GM21786 (cell line): ENCODE results near the gene ONECUT2.
"Not testable (repeated sequence)": the region's sequence is repeated elsewhere in the genome, so short reads cannot be mapped to it uniquely, and the experiment has no call there.

Experiments
- ATAC-seq: cut with Tn5 transposase; IDR thresholded peaks from one replicate; pipeline ENCODE4 v1.9.1; 2021; ENCODE audit not compliant: unreplicated experiment

The ONECUT2 gene

GRCh38 chr18:57445488-57446319, 10.5 kb downstream of the ONECUT2 start:
- no peak for ATAC-seq

- no peak for ATAC-seq
These were observed 11.1 kb downstream of the ONECUT2 start for GRCh38 chr18:57446322-57446721.

- no peak for ATAC-seq
These were observed 12.0 kb downstream of the ONECUT2 start for GRCh38 chr18:57447154-57447621.

GRCh38 chr18:57455576-57456129, 20.5 kb downstream of the ONECUT2 start:
- ATAC-seq: no peak

- ATAC-seq: no peak
These were observed 26.6 kb downstream of the ONECUT2 start for GRCh38 chr18:57461652-57462269.

GRCh38 chr18:57466307-57466706, 31.1 kb downstream of the ONECUT2 start:
- ATAC-seq: no peak

GRCh38 chr18:57466745-57467409, 31.7 kb downstream of the ONECUT2 start:
- peak; percentile 43 for ATAC-seq

GRCh38 chr18:57469884-57470283, 34.7 kb downstream of the ONECUT2 start:
- no peak for ATAC-seq

GRCh38 chr18:57475408-57475807, 40.2 kb downstream of the ONECUT2 start:
- no peak for ATAC-seq

- ATAC-seq: no peak
These were observed 40.7 kb downstream of the ONECUT2 start for GRCh38 chr18:57475903-57476302.

GRCh38 chr18:57480733-57481132, 45.6 kb downstream of the ONECUT2 start:
- no peak for ATAC-seq

- ATAC-seq: no peak
These were observed 62.5 kb downstream of the ONECUT2 start for GRCh38 chr18:57497372-57498294.

- no peak for ATAC-seq
These were observed 63.6 kb downstream of the ONECUT2 start for GRCh38 chr18:57498682-57499256.

- no peak for ATAC-seq
These were observed 67.5 kb downstream of the ONECUT2 start for GRCh38 chr18:57502624-57503023.

- ATAC-seq: no peak
These were observed 70.1 kb downstream of the ONECUT2 start for GRCh38 chr18:57505231-57505630.

- ATAC-seq: no peak
These were observed 80.9 kb downstream of the ONECUT2 start for GRCh38 chr18:57516056-57516455.

- ATAC-seq: no peak
These were observed 83.4 kb downstream of the ONECUT2 start for GRCh38 chr18:57518533-57518932.

GRCh38 chr18:57519668-57520424, 84.7 kb downstream of the ONECUT2 start:
- no peak for ATAC-seq

GRCh38 chr18:57522348-57522747, 87.2 kb downstream of the ONECUT2 start:
- ATAC-seq: not testable (repeated sequence)
